GM03348 (cell line): ENCODE results near the gene MAFG.
"Not testable (repeated sequence)": the region's sequence is repeated elsewhere in the genome, so short reads cannot be mapped to it uniquely, and the experiment has no call there.

Experiments
- DNase-seq: peaks from one replicate; pipeline ENCODE4 v3.0.0; 2012; ENCODE audit warnings: low spot score

Gene MAFG

GRCh38 chr17:81923302-81924260 is 4.0 kb downstream of the MAFG start:
- peak; percentile 85 for DNase-seq

DNA sequence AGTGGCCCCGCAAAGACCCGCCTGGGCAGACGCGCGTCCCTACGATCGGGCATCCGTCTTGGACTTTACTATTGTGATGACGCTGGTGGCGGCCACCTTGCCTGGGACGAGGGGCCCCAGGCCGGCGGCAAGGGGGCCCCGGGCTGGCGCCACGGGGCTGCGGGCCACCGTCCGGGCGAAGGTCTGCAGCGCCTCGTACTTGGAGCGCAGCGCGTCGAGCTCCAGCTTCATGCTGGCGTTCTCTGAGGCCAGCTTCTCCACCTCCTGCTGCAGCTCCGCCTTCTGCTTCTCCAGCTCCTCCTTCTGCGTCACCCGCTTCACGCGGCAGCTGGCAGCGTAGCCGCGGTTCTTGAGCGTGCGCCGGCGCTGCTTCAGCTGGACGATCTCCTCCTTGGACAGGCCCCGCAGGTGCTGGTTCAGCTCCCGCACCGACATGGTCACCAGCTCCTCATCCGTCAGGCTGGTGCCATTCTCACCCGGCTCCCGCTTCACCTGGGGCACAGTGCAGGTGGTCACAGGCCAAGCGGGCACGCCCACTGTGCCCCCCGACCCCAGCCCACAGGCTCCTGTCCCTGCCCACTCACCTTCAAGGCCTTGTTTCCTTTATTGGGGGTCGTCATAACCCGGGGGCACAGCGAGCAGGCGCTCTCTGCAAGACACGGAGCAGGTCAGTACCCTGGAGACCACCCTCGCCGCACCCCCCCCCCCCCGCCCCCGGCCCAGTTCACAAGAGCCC is 4.8 kb downstream of the MAFG start:
- no peak for DNase-seq

DNA sequence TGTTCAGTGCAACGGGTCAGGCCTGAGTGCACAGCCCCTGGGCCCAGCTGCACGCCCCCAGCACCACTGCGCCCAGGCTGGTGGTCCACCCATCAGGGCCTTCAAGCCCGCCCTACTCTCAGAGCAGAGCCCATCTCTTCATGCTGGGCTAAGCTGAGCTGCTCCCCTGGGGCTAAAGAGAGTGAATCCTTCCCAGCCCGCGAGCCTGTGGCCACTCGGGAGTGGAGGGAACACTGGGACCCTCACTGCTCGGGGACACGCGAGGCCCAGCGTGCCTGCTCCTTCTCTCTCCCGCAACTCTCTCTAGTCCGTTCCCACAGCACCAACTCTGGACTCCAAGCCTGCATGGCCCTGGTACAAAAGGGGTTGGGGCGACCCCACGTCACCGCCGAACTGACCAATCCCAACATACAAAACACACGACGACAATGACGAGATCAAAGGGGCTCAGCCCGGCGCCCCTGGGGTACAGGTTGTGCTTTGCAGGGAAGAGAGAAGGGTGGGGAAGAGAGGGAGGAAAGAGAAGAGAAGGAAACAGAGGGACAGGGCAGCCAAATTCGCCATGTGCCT is 5.5 kb downstream of the MAFG start:
- DNase-seq = no peak

DNA sequence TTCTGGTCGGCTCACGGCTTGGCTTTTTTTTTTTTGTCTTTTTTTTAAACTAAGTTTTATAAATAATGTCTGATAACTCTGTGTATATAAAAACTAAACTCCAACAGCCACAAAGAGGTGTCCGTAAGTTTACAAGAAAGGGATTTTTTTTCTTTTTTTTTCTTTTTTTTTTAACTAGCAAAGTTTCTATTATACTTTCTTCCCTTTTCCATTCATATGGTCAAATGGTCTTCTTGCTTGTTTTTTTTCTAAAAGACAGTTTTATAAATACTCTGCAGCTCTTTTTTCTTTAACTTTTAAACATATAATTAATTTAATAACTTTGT is 6.0 kb downstream of the MAFG start:
- DNase-seq = no peak

GRCh38 chr17:81920612-81921536 is 6.7 kb downstream of the MAFG start:
- DNase-seq = no peak

GRCh38 chr17:81918832-81919545 is 8.5 kb downstream of the MAFG start:
- DNase-seq = no peak

DNA sequence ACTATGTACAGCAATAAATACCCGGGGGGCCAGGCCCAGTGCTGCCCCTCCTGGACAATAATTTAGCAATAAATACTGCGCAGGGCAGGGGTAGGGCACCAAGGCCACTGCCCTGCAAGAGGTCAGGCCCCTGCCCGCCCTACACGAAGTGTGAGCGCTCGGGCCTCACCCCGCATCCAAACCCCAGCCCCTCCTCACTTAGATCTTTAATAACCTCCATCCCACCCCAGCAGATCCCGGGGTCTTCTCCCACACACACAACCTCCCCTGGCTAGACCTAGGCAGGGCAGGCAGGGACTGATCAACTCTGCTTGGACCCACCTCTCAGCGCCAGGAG is 9.2 kb downstream of the MAFG start:
- not testable (repeated sequence) for DNase-seq

DNA sequence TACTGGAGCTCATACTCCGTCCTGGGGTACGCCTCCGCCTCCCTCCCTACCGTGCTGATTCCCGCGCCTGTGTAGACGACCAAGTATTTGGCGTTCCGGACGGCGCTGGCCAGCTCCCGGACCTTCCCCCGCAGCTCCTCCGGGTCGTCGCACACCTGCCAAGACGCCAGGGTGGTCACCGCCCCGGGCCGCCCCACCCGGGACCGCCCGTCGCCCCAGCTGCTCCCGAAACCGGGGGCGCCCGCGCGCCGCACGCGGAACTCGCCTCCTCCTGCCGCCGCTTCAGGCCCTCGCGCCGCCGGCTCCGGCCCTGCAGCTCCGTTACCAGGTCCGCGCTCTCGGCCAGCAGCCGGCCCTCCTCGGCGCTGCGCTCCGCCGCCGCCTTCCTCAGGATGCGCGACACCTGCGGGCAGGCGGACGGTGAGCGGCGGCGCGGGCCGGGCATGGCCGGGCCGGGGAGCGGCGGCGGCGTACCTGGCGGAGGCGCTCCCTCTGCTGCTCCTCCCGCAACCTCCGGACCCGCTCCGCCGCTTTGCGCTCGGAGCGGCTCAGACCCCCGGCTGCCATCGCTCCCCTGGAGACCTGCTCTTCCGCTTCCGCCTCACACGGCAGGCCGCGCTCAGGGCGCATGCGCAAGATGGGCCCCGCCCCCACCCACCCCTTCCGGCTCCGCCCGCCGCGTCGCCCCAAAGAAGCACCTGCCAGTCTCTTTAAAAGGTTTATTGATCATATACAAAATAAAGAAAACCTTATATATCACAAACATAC is 9.8 kb downstream of the MAFG start, which contains the start of gene SIRT7:
TSS of gene SIRT7 (minus strand) at position 612 of the 768 bp plus-strand sequence. CDS start at position 567, 45 bp downstream.
- peak; percentile 97 for DNase-seq

DNA sequence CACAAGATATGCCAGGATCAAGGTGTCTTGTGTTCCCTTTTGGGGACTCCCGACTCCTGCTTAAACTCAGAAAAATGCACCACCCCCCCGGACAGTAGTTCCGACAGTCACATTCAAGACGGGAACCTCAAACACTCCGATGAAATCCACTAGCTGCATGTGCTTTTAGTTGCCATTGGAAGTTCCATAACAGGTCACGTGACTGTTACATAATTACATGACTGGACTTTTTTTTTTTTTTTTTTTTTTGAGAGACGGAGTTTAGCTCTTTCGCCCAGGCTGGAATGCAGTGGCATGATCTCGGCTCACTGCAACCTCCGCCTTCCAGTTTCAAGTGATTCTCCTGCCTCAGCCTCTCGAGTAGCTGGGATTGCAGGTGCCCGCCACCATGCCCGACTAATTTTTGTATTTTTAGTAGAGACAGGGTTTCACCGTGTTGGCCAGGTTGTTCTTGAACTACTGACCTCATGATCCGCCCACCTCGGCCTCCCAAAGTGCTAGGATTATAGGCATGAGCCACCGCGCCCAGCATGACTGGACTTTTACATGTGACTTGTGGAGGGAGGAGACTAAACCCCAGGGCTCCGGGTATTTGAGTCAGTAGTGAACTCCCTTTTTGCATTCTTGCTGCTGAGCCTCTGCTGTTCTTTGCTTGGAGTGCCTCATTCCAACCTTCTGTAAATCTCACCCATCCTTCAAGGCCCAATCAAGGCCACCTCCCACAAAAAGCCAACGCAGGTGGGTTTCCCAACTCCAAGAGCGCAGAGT is 11.1 kb downstream of the MAFG start:
- no peak for DNase-seq

GRCh38 chr17:81915331-81915730 is 12.2 kb downstream of the MAFG start:
- DNase-seq = no peak

- no peak for DNase-seq
These were observed 13.3 kb downstream of the MAFG start for GRCh38 chr17:81914103-81914850.

- DNase-seq = no peak
These were observed 14.0 kb downstream of the MAFG start for GRCh38 chr17:81913394-81914102.

- DNase-seq = no peak
These were observed 14.9 kb downstream of the MAFG start for GRCh38 chr17:81912441-81913309.

DNA sequence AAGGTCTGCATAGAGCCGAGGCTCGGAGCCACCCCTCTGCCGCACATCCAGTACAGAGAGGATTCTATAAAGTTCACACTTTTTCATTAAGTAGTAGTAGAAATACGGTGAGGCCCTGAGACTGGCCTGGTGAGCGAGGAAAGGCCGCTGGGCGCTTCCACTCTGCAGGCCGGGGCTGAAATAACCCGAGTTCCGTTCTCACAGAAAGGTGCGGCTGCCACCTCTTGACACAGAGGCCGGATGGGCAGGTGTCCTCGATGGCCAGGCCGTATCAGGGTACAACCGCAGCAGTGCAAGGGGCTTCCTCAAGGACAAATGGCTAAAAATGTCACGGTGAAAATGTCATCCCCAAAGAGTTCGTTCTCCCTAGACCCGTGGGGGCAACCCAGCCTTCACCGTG is 15.6 kb downstream of the MAFG start:
- no peak for DNase-seq

GRCh38 chr17:81911277-81911961 is 16.1 kb downstream of the MAFG start, which contains the start of gene PCYT2:
PCYT2 (minus strand) TSS chr17:81911399; CDS start chr17:81911355, 44 bp downstream.
- peak; percentile 99 for DNase-seq

DNA sequence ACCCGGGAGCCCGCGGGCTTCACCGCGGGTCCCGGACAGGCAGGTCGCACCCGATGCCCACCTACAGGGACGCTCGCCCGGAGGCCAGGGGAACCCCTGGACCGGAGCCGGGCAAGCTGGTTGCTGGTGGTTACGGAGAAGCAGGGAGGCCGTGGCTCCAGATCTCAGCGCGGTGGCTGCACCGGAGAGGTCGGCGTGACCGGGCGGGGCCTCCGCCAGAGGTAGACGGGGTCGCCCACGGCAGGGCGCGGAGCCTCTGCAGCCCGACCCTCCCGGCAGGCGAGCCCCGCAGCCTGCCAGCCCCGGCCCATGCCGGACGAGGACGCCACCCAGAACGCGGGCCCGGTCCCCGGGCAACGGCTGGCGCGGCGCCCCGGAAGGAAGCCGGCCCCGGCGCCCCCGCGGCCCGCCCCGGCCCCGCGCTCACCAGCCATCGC is 16.7 kb downstream of the MAFG start:
- no peak for DNase-seq
